B cell (primary cell): ENCODE data around the gene GRK1. TPM values are rescaled to one million over a fixed set of nuclear protein-coding genes. Genes with fewer than 3 reads are reported as not detected.

Experiments
- ATAC-seq: fragments of 200-7000 bp; cut with Tn5 transposase; one replicate; pipeline ENCODE4 v1.10.0; 2021; ENCODE audit warnings: low read depth, mild to moderate bottlenecking, moderate number of reproducible peaks, moderate library complexity
- CTCF ChIA-PET: fragments of 350-600 bp; sonication (Branson Sonifier 250); formaldehyde crosslinking; loops from one replicate; lab custom pipeline; 2021; ENCODE audit warnings: antibody characterized with exemption, inconsistent platforms; lab: Charles Lee
- POLR2A ChIA-PET: fragments of 350-600 bp; sonication (Branson Sonifier 250); formaldehyde crosslinking; loops from one replicate; lab custom pipeline; 2021; ENCODE audit warnings: antibody characterized with exemption; lab: Charles Lee
- DNase-seq: peaks from one replicate; pipeline ENCODE4 v3.0.0; 2013
- H2AFZ ChIP-seq: 2 replicates; pipeline ENCODE4 v1.6.1; 2012; ENCODE audit warnings: mild to moderate bottlenecking, low read depth, low read length; ENCODE audit not compliant: insufficient read depth, poor library complexity, severe bottlenecking
- H3K27ac ChIP-seq, 2 donors: 1 replicate in 1 of 2; 2 replicates in 1 of 2; pipeline ENCODE4 v1.5.1; 2012 to 2013; ENCODE audit warnings: low read length in 2 of 2, mild to moderate bottlenecking in 2 of 2, moderate library complexity in 1 of 2
- H3K27me3 ChIP-seq, 4 experiments: fragments of 200-600 bp in 1 of 4; sonication (generic) in 1 of 4; replicated peaks in 1 of 4; 1 replicate in 2 of 4; 2 replicates in 2 of 4; pipeline versions ENCODE4 v1.6.1 to v1.7.0; 2013 to 2016; ENCODE audit warnings: low read length in 3 of 4, mild to moderate bottlenecking in 2 of 4, mixed read lengths in 1 of 4, moderate library complexity in 1 of 4; ENCODE audit not compliant: insufficient read depth in 4 of 4, control insufficient read depth in 3 of 4; ENCODE audit errors: control extremely low read depth in 1 of 4
- H3K36me3 ChIP-seq, 2 experiments: replicated peaks in 1 of 2; 1 replicate in 1 of 2; 2 replicates in 1 of 2; pipeline versions ENCODE4 v1.6.1 to v1.7.1; 2013; ENCODE audit warnings: low read length in 1 of 2; ENCODE audit not compliant: insufficient read depth in 2 of 2, control insufficient read depth in 1 of 2; ENCODE audit errors: control extremely low read depth in 1 of 2, extremely low read depth in 1 of 2
- H3K4me1 ChIP-seq, 2 donors: fragments of 200-600 bp in 1 of 2; sonication (generic) in 1 of 2; 1 replicate in 1 of 2; 2 replicates in 1 of 2; pipeline versions ENCODE4 v1.5.1 to v1.6.1; 2013 to 2017; ENCODE audit warnings: low read length in 2 of 2; ENCODE audit not compliant: control insufficient read depth in 2 of 2, insufficient read depth in 2 of 2
- H3K4me2 ChIP-seq: replicated peaks from 2 replicates; pipeline ENCODE3; 2012; ENCODE audit warnings: mild to moderate bottlenecking, low read depth, low read length; ENCODE audit not compliant: poor library complexity, severe bottlenecking
- H3K4me3 ChIP-seq, 5 experiments: fragments of 200-600 bp in 1 of 5; sonication (generic) in 1 of 5; 1 replicate in 3 of 5; 2 replicates in 2 of 5; pipeline versions ENCODE4 v1.5.1 to v1.7.0; 2011 to 2016; ENCODE audit warnings: low read length in 4 of 5, mild to moderate bottlenecking in 4 of 5, low read depth in 2 of 5, control low read depth in 1 of 5, moderate library complexity in 1 of 5; ENCODE audit not compliant: insufficient read depth in 1 of 5; ENCODE audit errors: control extremely low read depth in 1 of 5, extremely low read depth in 1 of 5
- H3K79me2 ChIP-seq: fragments of 200-600 bp; sonication (generic); one replicate; pipeline ENCODE4 v1.6.0; 2016; ENCODE audit warnings: low read length; ENCODE audit not compliant: control insufficient read depth, insufficient read depth
- H3K9ac ChIP-seq: fragments of 200-600 bp; sonication (generic); 2 replicates; pipeline ENCODE4 v1.6.1; 2017; ENCODE audit warnings: mild to moderate bottlenecking, low read length, moderate library complexity
- H3K9me3 ChIP-seq, 3 donors: one replicate each; pipeline versions ENCODE4 v1.6.1 to v1.7.1; 2013; ENCODE audit warnings: low read length in 2 of 3; ENCODE audit not compliant: control insufficient read depth in 2 of 3, insufficient read depth in 1 of 3; ENCODE audit errors: control extremely low read depth in 1 of 3
- H4K20me1 ChIP-seq: 2 replicates; pipeline ENCODE4 v1.6.0; 2012; ENCODE audit warnings: mild to moderate bottlenecking, low read length; ENCODE audit not compliant: insufficient read depth, control insufficient read depth, poor library complexity, severe bottlenecking
- H3K27ac Mint-ChIP-seq: one replicate; pipeline ENCODE4 v1.8.0; 2021; ENCODE audit warnings: mixed read lengths
- H3K27me3 Mint-ChIP-seq: one replicate; pipeline ENCODE4 v1.8.0; 2021; ENCODE audit warnings: mixed read lengths
- H3K4me1 Mint-ChIP-seq: one replicate; pipeline ENCODE4 v1.8.0; 2021; ENCODE audit warnings: mixed read lengths
- H3K4me3 Mint-ChIP-seq: one replicate; pipeline ENCODE4 v1.8.0; 2021; ENCODE audit warnings: mixed read lengths
- H3K9me3 Mint-ChIP-seq: one replicate; pipeline ENCODE4 v1.8.0; 2022; ENCODE audit warnings: mixed read lengths; ENCODE audit not compliant: insufficient read depth
- CTCF ChIP-seq: fragments of 200-600 bp; IDR thresholded peaks from one replicate; pipeline ENCODE4 v1.8.0; 2022; ENCODE audit warnings: antibody characterized with exemption, mild to moderate bottlenecking
- EZH2 ChIP-seq: IDR thresholded peaks from 2 replicates; pipeline ENCODE4 v1.6.1; 2012; ENCODE audit warnings: borderline replicate concordance, low read depth, mild to moderate bottlenecking, moderate library complexity, low read length; ENCODE audit not compliant: insufficient read depth, poor library complexity, severe bottlenecking
- WGBS: methylation state at CpG from one replicate; pipeline ENCODE4 v1.1.5; 2013; ENCODE audit warnings: missing lambda C conversion rate; ENCODE audit not compliant: insufficient coverage; 5-methylcytosine and 5-hydroxymethylcytosine counted together
- intact Hi-C: fragments of 100-400 bp; cut with micrococcal nuclease; formaldehyde crosslinking; loops from one replicate; pipeline ENCODE4 v1.10.0; 2022
- polyA plus RNA-seq: library from polyadenylated mRNA; depleted of rRNA; stranded (reverse); fragments of >200 nt; gene quantifications from 2 replicates; pipeline ENCODE4 v1.2.3, GENCODE V29; 2012
- total RNA-seq, 2 donors: library from RNA; stranded (reverse); fragments of 120-200 nt in 1 of 2; gene quantifications; 1 replicate in 1 of 2; 2 replicates in 1 of 2; pipeline versions ENCODE4 v1.2.3 to v1.2.4, GENCODE V29; 2013 to 2022

The GRK1 gene
- total and polyA plus RNA-seq, 2 donors (not counting 1 experiment from before 2014, with no cell fraction given), result not detected

- POLR2A ChIA-PET, result no interaction called here
Observed at GRCh38 chr13:113648216-113648610, 18.8 kb upstream of the GRK1 start.

GRCh38 chr13:113649212-113649611, 17.8 kb upstream of the GRK1 start:
- TF ChIP-seq CTCF (no peak), EZH2 (no peak)
- Mint-ChIP-seq H3K4me3 (no peak overlapping the region), H3K4me1 (peaks cover 16% of the 10 kb centered on the region), H3K27ac (no peak overlapping the region), H3K27me3 (no peaks in the 10 kb centered on the region), H3K9me3 (no peaks in the 10 kb centered on the region)
- ChIA-PET CTCF (no interaction called here), POLR2A (no interaction called here)
- DNase-seq (no peak), ATAC-seq (no peak)
- no peak overlapping the region for H3K27ac ChIP-seq
- H3K4me3 ChIP-seq, result no peak overlapping the region
- peaks cover 0 to 2% of the 10 kb centered on the region in 2 donors for H3K4me1 ChIP-seq
- H3K9me3 ChIP-seq, result no peaks in the 10 kb centered on the region
- H3K36me3 ChIP-seq, result no peaks in the 10 kb centered on the region
- H3K9ac ChIP-seq, result no peak overlapping the region
- no peaks in the 10 kb centered on the region for H4K20me1 ChIP-seq
- intact Hi-C loops, result no loop called here
- H3K4me2 ChIP-seq, result no peak overlapping the region
- H3K79me2 ChIP-seq, result no peaks in the 10 kb centered on the region
- 96% methylated on average over 17 of the region's 17 CpGs for WGBS
- no peak overlapping the region for H2AFZ ChIP-seq
- H3K27me3 ChIP-seq, result no peaks in the 10 kb centered on the region

More at GRCh38 chr13:113648216-113648610, 18.8 kb upstream of the GRK1 start:
- CTCF ChIA-PET, result no interaction called here
- H3K9ac ChIP-seq, result no peak overlapping the region
- H3K9me3 ChIP-seq, result no peaks in the 10 kb centered on the region
- no peaks in the 10 kb centered on the region for H3K36me3 ChIP-seq
- no peak overlapping the region for H3K27ac ChIP-seq
- H3K9me3 Mint-ChIP-seq, result no peaks in the 10 kb centered on the region
- intact Hi-C loops, result no loop called here
- no peak overlapping the region for H3K4me2 ChIP-seq
- H3K27me3 Mint-ChIP-seq, result no peaks in the 10 kb centered on the region
- 99% methylated on average over 12 of the region's 13 CpGs for WGBS
- TF ChIP-seq CTCF (no peak), EZH2 (no peak)
- H4K20me1 ChIP-seq, result no peaks in the 10 kb centered on the region
- DNase-seq, result no peak
- no peaks in the 10 kb centered on the region for H3K79me2 ChIP-seq
- peaks cover 23% of the 10 kb centered on the region for H3K4me1 Mint-ChIP-seq
- H3K27me3 ChIP-seq, result no peaks in the 10 kb centered on the region
- H3K4me3 Mint-ChIP-seq, result no peak overlapping the region
- no peak overlapping the region for H3K27ac Mint-ChIP-seq
- no peak for ATAC-seq
- no peak overlapping the region for H2AFZ ChIP-seq
- no peak overlapping the region for H3K4me3 ChIP-seq
- peaks cover 9 to 12% of the 10 kb centered on the region in 2 donors for H3K4me1 ChIP-seq
